Hematopoietic multipotent progenitor cell treated with erythropoietin and hydrocortisone succinate and interleukin-3 and kit ligand, for 17 days (in vitro differentiated cells): ENCODE measurements around the gene ZDHHC13.

Source experiments
- DNase-seq: peaks from one replicate; pipeline ENCODE4 v3.0.0-alpha.2; 2015; ENCODE audit warnings: low spot score

ZDHHC13 gene

DNA sequence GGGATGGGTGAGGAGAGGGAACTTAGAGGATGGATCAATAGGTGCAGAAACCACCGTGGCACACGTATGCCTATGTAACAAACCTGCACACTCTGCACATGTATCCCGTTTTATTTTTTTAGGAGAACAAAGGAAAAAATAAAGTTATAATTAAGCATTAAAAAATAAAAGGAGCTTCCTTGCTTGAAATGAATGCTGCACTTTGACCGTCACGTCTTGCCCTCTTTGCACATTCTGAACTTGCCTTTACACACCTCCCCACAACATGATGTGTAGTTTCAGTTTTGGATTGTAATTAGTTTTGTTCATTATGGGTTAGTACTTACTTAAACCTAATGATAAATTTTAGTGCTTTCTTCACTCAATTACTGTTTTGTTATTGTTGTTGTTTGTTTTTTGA, 87.9 kb downstream of the ZDHHC13 start:
- DNase-seq, result no peak

DNA sequence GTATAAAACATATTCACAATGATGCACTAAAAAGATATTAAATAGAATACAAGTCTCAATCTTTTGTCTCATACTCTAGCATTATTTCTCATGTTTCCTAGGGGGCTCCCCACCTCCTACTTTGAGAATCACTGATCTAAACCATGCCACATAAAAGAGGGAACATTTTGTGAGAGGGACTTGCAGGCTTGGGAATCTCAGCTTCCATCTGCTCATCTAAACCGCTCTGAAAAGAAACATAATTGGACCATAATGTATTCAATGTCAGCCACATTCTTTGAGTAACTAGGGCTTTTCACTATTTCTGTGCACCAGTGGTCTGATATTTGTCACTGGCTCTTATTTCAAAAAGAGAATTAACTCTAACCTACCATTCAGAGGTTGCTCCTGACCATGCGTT, 91.2 kb downstream of the ZDHHC13 start:
- no peak for DNase-seq

DNA sequence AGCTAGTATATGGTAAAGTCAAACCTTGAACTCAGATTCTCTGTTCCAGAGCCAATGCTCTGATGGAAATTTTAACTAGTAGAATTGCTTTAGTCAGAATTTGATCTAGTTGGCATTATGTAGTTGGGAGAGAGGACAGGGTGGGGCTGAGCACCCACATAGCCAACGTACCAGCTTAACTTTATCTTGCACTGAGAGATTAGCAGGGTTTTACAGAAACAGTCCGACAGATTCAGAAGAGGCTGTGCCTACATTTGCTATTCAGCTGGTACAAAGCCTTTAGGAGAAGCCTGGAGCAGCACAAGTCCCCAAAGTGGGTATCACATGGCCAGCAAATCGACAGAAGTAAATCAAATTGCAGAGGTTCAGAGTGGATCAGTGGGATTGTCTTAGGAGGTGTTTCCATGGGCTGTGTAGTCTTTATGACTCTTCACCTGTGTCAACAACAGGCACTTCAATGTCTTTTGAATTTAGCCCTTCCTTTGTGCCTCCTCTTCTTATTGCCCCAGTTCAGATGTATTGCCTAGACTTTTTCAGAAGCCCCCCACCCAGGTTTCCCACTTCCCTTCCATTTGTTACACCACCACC, 92.1 kb downstream of the ZDHHC13 start:
- DNase-seq, result no peak

- DNase-seq, result no peak
These were observed 92.8 kb downstream of the ZDHHC13 start for GRCh38 chr11:19209617-19210370.

DNA sequence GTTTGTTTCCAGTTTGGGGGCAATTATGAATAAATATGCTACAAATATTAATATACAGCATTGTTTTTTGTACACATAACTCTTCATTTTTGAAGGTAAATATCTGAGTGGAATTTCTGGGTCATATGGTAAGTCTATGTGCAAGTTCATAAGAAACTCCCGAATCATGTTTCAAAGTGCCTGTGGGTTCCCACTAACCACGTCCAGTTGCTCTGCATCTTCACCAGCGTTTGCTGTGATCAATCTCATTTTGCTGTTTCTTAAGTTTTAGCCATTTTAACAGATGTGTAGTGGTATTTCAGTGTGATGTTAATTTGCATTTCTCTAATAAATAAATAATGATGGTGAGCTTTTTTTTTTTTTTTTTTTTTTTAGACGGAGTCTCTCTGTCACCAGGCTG, 99.1 kb downstream of the ZDHHC13 start:
- DNase-seq, result no peak

- DNase-seq, result no peak
These were observed 99.9 kb downstream of the ZDHHC13 start for GRCh38 chr11:19216709-19217374.

DNA sequence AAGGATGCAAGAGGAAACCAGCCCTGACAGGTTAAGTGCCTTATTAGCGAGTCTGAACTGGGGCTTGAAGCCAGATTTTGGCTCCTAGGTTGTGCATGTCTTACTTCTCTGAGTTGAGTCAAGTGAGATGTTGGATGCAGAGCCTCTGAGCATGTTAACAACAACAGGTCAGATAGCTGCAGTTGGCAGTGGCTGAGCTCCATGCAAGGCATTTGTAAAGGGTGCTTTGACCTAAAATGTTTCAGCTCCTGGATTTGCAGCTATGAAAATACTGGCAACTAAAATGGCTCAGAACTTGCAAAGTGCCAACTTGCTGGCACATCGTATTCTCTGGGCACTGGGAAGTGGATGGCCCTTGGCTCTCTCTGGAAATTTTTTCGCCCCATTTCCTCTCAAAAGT, 101.2 kb downstream of the ZDHHC13 start:
- no peak for DNase-seq

- no peak for DNase-seq
These were observed 102.0 kb downstream of the ZDHHC13 start for GRCh38 chr11:19218786-19219460.

GRCh38 chr11:19220903-19221724, 104.1 kb downstream of the ZDHHC13 start:
- no peak for DNase-seq

DNA sequence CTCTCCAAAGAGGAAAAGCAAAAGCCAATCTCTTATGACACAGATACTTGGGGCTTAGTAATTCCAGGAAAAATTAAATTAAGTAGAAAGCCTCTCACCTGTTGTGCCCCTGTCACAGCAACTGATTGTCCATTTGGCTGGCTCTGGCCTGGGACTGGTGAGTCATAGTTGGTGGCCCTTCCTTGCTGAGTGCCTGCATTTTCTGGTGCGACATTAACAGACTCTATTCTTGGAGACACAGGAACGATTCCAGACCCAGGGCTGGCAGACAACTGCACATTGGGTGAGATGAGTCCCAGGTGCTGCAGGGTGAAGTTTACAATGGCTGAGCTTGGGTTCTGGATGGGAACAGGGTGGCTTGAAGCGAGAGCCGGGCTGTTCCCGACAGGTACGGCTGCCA, 108.2 kb downstream of the ZDHHC13 start:
- DNase-seq, result no peak

GRCh38 chr11:19225581-19225980, 108.6 kb downstream of the ZDHHC13 start:
- no peak for DNase-seq
